ENCODE results near the gene SLX9.
A peak's percentile ranks its signal among the peaks of the same experiment; 100 is the strongest.

Gene SLX9

GRCh38 chr21:44955141-44955797 is 15.4 kb downstream of the SLX9 start:
- no peak overlapping the region for H3K4me3 ChIP-seq (ENCODE audit: low read depth in 1 of 2, low read length in 2 of 2)
- no peak overlapping the region for H3K27ac ChIP-seq (ENCODE audit: low read depth, low read length)
- H3K36me3 ChIP-seq (ENCODE audit: control insufficient read depth in 1 of 2, insufficient read depth in 2 of 2, low read length in 2 of 2), result peaks cover 0 to 45% of the 10 kb centered on the region in 2 donors

GRCh38 chr21:44955798-44956175 is 16.0 kb downstream of the SLX9 start:
- peaks cover 0 to 46% of the 10 kb centered on the region in 2 donors for H3K36me3 ChIP-seq (ENCODE audit: control insufficient read depth in 1 of 2, insufficient read depth in 2 of 2, low read length in 2 of 2)
- H3K27me3 ChIP-seq (ENCODE audit: control insufficient read depth in 1 of 2, insufficient read depth in 2 of 2, low read length in 2 of 2), result no peaks in the 10 kb centered on the region
- no peaks in the 10 kb centered on the region for H3K9me3 ChIP-seq (ENCODE audit: control insufficient read depth in 1 of 2, low read length in 2 of 2)
- no peak overlapping the region for H3K9ac ChIP-seq (ENCODE audit: low read depth in 1 of 2, low read length in 2 of 2)
- H3K27ac ChIP-seq (ENCODE audit: low read depth, low read length), result no peak overlapping the region
- no peak overlapping the region for H3K4me3 ChIP-seq (ENCODE audit: low read depth in 1 of 2, low read length in 2 of 2)
- H3K4me1 ChIP-seq (ENCODE audit: control insufficient read depth in 1 of 2, insufficient read depth in 2 of 2, low read length in 2 of 2), result peaks cover 9 to 12% of the 10 kb centered on the region in 2 donors

More at GRCh38 chr21:44955141-44955797, 15.4 kb downstream of the SLX9 start:
- H3K27me3 ChIP-seq (ENCODE audit: control insufficient read depth in 1 of 2, insufficient read depth in 2 of 2, low read length in 2 of 2), result no peaks in the 10 kb centered on the region
- no peaks in the 10 kb centered on the region for H3K9me3 ChIP-seq (ENCODE audit: control insufficient read depth in 1 of 2, low read length in 2 of 2)
- H3K4me1 ChIP-seq (ENCODE audit: control insufficient read depth in 1 of 2, insufficient read depth in 2 of 2, low read length in 2 of 2), result peaks cover 9 to 12% of the 10 kb centered on the region in 2 donors
- no peak overlapping the region for H3K9ac ChIP-seq (ENCODE audit: low read depth in 1 of 2, low read length in 2 of 2)

GRCh38 chr21:44956356-44957046 is 16.7 kb downstream of the SLX9 start:
- Histone ChIP-seq H3K36me3 (ENCODE audit: control insufficient read depth in 1 of 2, insufficient read depth in 2 of 2, low read length in 2 of 2) (peaks cover 3 to 45% of the 10 kb centered on the region in 2 donors), H3K4me1 (ENCODE audit: control insufficient read depth in 1 of 2, insufficient read depth in 2 of 2, low read length in 2 of 2) (peaks cover 9 to 12% of the 10 kb centered on the region in 2 donors), H3K9me3 (ENCODE audit: control insufficient read depth in 1 of 2, low read length in 2 of 2) (no peaks in the 10 kb centered on the region), H3K9ac (ENCODE audit: low read depth in 1 of 2, low read length in 2 of 2) (no peak overlapping the region), H3K4me3 (ENCODE audit: low read depth in 1 of 2, low read length in 2 of 2) (no peak overlapping the region), H3K27ac (ENCODE audit: low read depth, low read length) (no peak overlapping the region), H3K27me3 (ENCODE audit: control insufficient read depth in 1 of 2, insufficient read depth in 2 of 2, low read length in 2 of 2) (no peaks in the 10 kb centered on the region)

GRCh38 chr21:44957047-44957831 is 17.4 kb downstream of the SLX9 start:
- Histone ChIP-seq H3K9ac (ENCODE audit: low read depth in 1 of 2, low read length in 2 of 2) (no peak overlapping the region), H3K27ac (ENCODE audit: low read depth, low read length) (no peak overlapping the region), H3K9me3 (ENCODE audit: control insufficient read depth in 1 of 2, low read length in 2 of 2) (no peaks in the 10 kb centered on the region), H3K4me1 (ENCODE audit: control insufficient read depth in 1 of 2, insufficient read depth in 2 of 2, low read length in 2 of 2) (peaks cover 9 to 12% of the 10 kb centered on the region in 2 donors), H3K36me3 (ENCODE audit: control insufficient read depth in 1 of 2, insufficient read depth in 2 of 2, low read length in 2 of 2) (peaks cover 3 to 45% of the 10 kb centered on the region in 2 donors), H3K4me3 (ENCODE audit: low read depth in 1 of 2, low read length in 2 of 2) (no peak overlapping the region), H3K27me3 (ENCODE audit: control insufficient read depth in 1 of 2, insufficient read depth in 2 of 2, low read length in 2 of 2) (no peaks in the 10 kb centered on the region)

GRCh38 chr21:44957901-44958451 is 18.1 kb downstream of the SLX9 start:
- Histone ChIP-seq H3K4me3 (ENCODE audit: low read depth in 1 of 2, low read length in 2 of 2) (no peak overlapping the region), H3K9me3 (ENCODE audit: control insufficient read depth in 1 of 2, low read length in 2 of 2) (no peaks in the 10 kb centered on the region), H3K9ac (ENCODE audit: low read depth in 1 of 2, low read length in 2 of 2) (no peak overlapping the region), H3K36me3 (ENCODE audit: control insufficient read depth in 1 of 2, insufficient read depth in 2 of 2, low read length in 2 of 2) (peaks cover 3 to 50% of the 10 kb centered on the region in 2 donors), H3K27me3 (ENCODE audit: control insufficient read depth in 1 of 2, insufficient read depth in 2 of 2, low read length in 2 of 2) (no peaks in the 10 kb centered on the region), H3K27ac (ENCODE audit: low read depth, low read length) (peak overlapping the region; percentile 10), H3K4me1 (ENCODE audit: control insufficient read depth in 1 of 2, insufficient read depth in 2 of 2, low read length in 2 of 2) (peaks cover 9 to 12% of the 10 kb centered on the region in 2 donors)

GRCh38 chr21:44958471-44959191 is 18.8 kb downstream of the SLX9 start:
- no peaks in the 10 kb centered on the region for H3K9me3 ChIP-seq (ENCODE audit: control insufficient read depth in 1 of 2, low read length in 2 of 2)
- H3K27me3 ChIP-seq (ENCODE audit: control insufficient read depth in 1 of 2, insufficient read depth in 2 of 2, low read length in 2 of 2), result no peaks in the 10 kb centered on the region
- H3K9ac ChIP-seq (ENCODE audit: low read depth in 1 of 2, low read length in 2 of 2), result no peak overlapping the region
- no peak overlapping the region for H3K4me3 ChIP-seq (ENCODE audit: low read depth in 1 of 2, low read length in 2 of 2)
- H3K27ac ChIP-seq (ENCODE audit: low read depth, low read length), result peak overlapping the region; percentile 10
- peaks cover 9 to 12% of the 10 kb centered on the region in 2 donors for H3K4me1 ChIP-seq (ENCODE audit: control insufficient read depth in 1 of 2, insufficient read depth in 2 of 2, low read length in 2 of 2)
- peaks cover 3 to 50% of the 10 kb centered on the region in 2 donors for H3K36me3 ChIP-seq (ENCODE audit: control insufficient read depth in 1 of 2, insufficient read depth in 2 of 2, low read length in 2 of 2)

GRCh38 chr21:44959376-44960091 is 19.7 kb downstream of the SLX9 start:
- H3K27ac ChIP-seq (ENCODE audit: low read depth, low read length), result no peak overlapping the region
- H3K36me3 ChIP-seq (ENCODE audit: control insufficient read depth in 1 of 2, insufficient read depth in 2 of 2, low read length in 2 of 2), result peaks cover 3 to 50% of the 10 kb centered on the region in 2 donors
- no peaks in the 10 kb centered on the region for H3K27me3 ChIP-seq (ENCODE audit: control insufficient read depth in 1 of 2, insufficient read depth in 2 of 2, low read length in 2 of 2)
- H3K9me3 ChIP-seq (ENCODE audit: control insufficient read depth in 1 of 2, low read length in 2 of 2), result no peaks in the 10 kb centered on the region
- peaks cover 9 to 12% of the 10 kb centered on the region in 2 donors for H3K4me1 ChIP-seq (ENCODE audit: control insufficient read depth in 1 of 2, insufficient read depth in 2 of 2, low read length in 2 of 2)
- H3K9ac ChIP-seq (ENCODE audit: low read depth in 1 of 2, low read length in 2 of 2), result no peak overlapping the region
- H3K4me3 ChIP-seq (ENCODE audit: low read depth in 1 of 2, low read length in 2 of 2), result no peak overlapping the region

GRCh38 chr21:44960141-44961092 is 20.6 kb downstream of the SLX9 start:
- Histone ChIP-seq H3K27ac (ENCODE audit: low read depth, low read length) (no peak overlapping the region), H3K4me1 (ENCODE audit: control insufficient read depth in 1 of 2, insufficient read depth in 2 of 2, low read length in 2 of 2) (peaks cover 9 to 12% of the 10 kb centered on the region in 2 donors), H3K27me3 (ENCODE audit: control insufficient read depth in 1 of 2, insufficient read depth in 2 of 2, low read length in 2 of 2) (no peaks in the 10 kb centered on the region), H3K4me3 (ENCODE audit: low read depth in 1 of 2, low read length in 2 of 2) (no peak overlapping the region), H3K9me3 (ENCODE audit: control insufficient read depth in 1 of 2, low read length in 2 of 2) (no peaks in the 10 kb centered on the region), H3K36me3 (ENCODE audit: control insufficient read depth in 1 of 2, insufficient read depth in 2 of 2, low read length in 2 of 2) (peaks cover 6 to 47% of the 10 kb centered on the region in 2 donors), H3K9ac (ENCODE audit: low read depth in 1 of 2, low read length in 2 of 2) (no peak overlapping the region)

All from duodenal mucosa (tissue), 2 donors.